HG02642 (cell line): ENCODE results near the gene CCDC136.

ENCODE experiments used
- ATAC-seq: cut with Tn5 transposase; IDR thresholded peaks from one replicate; pipeline ENCODE4 v1.9.1; 2021; ENCODE audit warnings: mild to moderate bottlenecking; ENCODE audit not compliant: unreplicated experiment, poor library complexity

The CCDC136 gene

DNA sequence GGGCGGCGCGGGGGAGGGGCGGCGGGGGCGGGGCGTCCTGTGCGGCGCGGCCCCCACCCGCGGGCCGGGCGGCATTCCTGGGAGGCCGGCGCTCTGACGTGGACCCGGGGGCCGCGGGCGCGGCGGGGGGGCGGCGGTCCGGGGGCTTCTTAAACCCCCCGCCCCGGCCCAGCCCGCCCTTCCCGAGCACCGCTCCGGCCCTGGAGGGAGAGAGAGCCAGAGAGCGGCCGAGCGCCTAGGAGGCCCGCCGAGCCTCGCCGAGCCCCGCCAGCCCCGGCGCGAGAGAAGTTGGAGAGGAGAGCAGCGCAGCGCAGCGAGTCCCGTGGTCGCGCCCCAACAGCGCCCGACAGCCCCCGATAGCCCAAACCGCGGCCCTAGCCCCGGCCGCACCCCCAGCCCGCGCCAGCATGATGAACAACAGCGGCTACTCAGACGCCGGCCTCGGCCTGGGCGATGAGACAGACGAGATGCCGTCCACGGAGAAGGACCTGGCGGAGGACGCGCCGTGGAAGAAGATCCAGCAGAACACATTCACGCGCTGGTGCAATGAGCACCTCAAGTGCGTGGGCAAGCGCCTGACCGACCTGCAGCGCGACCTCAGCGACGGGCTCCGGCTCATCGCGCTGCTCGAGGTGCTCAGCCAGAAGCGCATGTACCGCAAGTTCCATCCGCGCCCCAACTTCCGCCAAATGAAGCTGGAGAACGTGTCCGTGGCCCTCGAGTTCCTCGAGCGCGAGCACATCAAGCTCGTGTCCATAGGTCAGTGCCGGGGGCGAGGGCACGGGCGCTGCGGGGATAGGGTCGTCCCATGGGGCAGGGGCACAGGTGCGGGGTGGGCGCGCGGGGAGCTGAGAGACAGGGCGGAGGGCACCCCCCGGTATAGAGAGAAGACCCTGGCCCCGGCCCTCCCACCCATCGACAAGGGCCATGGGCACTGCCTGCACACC, 38.7 kb downstream of the CCDC136 start, which contains the start of gene FLNC:
TSS of gene FLNC (plus strand) at position 176 of the 947 bp plus-strand sequence. CDS start at position 408, 232 bp downstream.
- ATAC-seq: no peak

- ATAC-seq: no peak
Observed at GRCh38 chr7:128831178-128831993, 39.6 kb downstream of the CCDC136 start.

- ATAC-seq: no peak
Observed at GRCh38 chr7:128831994-128832879, 40.5 kb downstream of the CCDC136 start.

GRCh38 chr7:128832880-128833147, 41.0 kb downstream of the CCDC136 start:
- ATAC-seq: no peak

DNA sequence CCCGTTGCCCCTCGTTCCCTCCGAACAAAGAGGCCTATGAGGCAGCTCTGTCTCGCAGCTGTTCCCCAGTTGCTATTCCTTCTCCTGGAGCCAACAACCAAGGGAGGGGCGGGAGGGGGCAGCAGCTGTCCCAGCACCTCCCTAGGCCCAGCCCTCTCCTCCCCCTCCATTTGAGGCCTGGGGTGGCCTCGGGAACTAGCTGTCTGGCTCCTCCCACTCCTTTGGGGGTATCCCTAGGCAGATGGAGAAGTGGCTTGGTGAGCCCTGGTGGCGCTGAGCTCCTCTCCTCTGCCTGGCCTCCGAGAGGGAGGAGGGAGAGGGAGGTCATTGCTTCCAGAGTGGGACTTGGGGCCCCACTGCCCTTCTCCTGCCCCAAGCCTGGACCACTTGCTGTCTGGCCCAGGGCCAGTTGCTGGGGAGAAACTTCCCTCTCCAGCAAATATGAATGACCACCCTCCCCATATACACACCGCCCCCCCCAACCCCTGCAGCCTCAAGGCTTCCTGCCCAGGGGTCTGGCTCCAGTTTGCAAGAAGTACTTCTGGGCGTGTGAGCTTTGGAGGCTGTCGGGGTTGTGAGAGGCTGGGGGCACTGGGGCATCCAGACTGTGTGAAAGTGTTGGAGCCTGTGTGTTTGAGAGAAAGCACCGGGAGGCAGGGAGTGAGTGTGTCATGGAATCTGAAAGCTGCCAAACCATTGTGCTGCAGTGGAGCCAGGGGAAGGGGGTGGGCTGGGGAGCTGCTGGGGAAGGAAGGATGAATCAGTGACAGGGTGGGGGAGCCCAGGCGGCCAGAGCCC, 41.6 kb downstream of the CCDC136 start:
- no peak for ATAC-seq

- no peak for ATAC-seq
Observed at GRCh38 chr7:128833946-128834325, 42.2 kb downstream of the CCDC136 start.

DNA sequence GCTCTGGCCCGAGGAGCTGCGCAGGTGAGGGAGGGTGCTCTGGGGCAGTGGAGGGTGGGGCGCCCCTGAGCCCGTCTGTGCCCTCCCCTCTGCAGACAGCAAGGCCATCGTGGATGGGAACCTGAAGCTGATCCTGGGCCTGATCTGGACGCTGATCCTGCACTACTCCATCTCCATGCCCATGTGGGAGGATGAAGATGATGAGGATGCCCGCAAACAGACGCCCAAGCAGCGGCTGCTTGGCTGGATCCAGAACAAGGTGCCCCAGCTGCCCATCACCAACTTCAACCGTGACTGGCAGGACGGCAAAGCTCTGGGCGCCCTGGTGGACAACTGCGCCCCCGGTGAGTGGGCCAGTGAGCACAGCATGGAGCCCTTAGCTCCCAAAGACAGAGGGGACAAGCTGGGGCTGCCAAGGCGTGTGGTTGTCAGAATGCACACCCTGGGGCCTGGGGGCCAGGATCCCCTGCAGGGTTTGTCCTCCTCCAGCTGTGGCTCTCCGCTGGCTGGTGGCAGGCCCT, 43.5 kb downstream of the CCDC136 start:
- ATAC-seq: no peak

GRCh38 chr7:128835790-128836641, 44.2 kb downstream of the CCDC136 start:
- ATAC-seq: no peak

DNA sequence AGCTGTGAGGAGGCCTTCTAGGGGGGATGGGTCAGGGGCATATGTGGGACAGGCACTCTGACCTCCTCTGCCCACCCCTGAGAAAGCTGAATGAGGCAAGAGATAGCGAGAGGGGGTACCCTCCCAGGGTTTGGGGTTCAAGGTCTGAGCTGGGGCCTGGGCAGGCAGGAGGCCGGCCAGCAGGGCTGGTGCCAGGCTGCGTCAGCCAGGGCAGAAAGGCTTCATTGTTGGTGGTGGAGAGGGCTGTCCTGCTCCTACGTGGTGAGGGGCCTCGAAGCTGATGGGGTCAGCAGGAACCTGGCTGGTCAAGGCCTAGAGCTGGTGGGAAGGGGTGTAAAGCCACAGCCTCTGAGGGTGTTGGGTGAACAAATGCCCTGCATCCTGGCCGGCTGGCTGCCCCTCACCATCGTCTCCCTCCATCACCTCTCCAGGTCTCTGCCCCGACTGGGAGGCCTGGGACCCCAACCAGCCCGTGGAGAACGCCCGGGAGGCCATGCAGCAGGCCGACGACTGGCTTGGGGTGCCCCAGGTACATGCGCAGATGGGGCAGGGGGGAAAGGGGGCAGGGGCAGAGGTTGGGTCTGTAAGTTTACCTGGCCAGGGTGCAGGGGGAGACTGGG, 45.1 kb downstream of the CCDC136 start:
- ATAC-seq: no peak

DNA sequence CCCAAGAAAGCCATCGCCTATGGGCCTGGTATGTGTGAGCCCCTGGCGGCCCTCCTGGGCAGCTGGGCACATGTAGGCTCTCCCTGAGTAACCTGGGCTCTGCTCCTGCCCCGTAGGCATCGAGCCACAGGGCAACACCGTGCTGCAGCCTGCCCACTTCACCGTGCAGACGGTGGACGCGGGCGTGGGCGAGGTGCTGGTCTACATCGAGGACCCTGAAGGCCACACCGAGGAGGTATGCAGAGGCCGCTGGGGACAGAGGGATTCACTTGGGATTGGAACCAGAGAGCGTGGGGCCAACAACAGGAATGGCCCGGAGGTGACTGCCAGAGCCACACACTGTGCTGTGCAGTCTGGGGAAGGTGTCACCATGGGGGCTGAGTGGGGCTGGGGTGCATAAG, 45.8 kb downstream of the CCDC136 start:
- no peak for ATAC-seq

- ATAC-seq: no peak
Observed at GRCh38 chr7:128838109-128838779, 46.5 kb downstream of the CCDC136 start.

DNA sequence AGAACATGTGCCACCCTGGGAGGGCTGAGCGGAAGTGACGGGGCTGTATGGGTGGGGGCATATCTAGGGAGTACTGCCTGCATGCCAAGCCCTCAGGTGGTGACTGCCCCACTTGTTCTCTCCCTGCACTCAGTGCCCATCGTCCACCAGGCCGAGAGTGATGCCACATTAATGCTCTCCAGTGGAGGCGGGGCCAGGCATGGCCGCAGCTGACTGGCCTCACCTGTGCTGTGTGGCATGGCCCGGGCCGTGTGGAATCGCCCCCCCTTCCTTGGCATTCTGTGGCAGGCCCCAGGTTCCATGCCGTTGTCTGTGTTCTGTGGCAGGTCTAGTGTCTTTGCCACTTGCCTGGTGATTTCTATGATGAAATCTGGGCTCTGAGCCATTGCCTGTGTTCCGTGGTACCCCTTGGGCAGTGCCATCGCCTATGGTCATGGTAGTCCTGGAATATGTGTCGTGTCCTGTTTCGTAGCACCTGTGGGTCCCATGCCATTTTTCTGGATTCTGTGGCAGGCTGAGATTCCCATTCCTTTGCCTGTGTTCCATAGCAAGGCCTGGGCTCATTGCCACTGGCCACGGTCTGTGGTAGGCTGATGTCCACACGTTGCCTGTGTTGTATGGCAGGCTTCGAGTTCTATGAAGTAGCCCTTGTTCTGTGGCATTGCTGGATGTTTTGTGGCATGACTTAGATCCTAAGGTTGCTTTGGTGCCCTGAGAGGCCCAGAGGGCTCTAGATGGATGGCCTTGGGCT, 47.4 kb downstream of the CCDC136 start:
- no peak for ATAC-seq

- ATAC-seq: no peak
Observed at GRCh38 chr7:128839751-128840177, 48.0 kb downstream of the CCDC136 start.

DNA sequence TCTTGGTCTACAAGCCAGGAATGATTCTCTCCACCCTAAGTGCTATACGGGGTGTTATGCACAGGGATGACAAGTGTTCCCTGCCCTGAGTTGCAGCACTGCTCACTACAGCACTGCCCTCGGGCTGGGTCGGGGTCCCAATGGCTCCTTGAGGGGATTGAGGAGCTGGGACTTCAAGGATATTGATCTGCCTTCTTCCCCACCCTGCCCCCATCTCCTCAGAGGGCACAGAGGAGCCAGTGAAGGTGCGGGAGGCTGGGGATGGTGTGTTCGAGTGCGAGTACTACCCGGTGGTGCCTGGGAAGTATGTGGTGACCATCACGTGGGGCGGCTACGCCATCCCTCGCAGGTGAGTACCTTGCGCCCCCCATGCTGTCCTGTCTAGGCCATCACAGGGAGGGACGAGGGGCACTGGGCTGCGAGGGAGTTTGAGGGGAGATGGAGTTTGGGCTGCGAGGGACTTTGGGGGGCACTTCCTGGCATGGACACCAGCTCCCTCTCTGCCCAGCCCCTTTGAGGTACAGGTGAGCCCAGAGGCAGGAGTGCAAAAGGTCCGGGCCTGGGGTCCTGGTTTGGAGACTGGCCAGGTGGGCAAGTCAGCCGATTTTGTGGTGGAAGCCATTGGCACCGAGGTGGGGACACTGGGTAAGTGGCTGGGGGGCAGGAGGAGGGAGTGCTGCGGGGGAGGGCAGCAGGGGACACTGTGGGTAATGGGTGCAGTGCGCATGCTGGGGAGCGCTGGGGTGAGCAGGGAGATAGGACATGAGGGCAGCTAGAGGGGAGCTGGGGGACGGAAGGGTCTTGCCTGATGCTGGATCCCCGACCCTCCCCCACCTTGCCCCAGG, 48.8 kb downstream of the CCDC136 start:
- ATAC-seq: no peak

DNA sequence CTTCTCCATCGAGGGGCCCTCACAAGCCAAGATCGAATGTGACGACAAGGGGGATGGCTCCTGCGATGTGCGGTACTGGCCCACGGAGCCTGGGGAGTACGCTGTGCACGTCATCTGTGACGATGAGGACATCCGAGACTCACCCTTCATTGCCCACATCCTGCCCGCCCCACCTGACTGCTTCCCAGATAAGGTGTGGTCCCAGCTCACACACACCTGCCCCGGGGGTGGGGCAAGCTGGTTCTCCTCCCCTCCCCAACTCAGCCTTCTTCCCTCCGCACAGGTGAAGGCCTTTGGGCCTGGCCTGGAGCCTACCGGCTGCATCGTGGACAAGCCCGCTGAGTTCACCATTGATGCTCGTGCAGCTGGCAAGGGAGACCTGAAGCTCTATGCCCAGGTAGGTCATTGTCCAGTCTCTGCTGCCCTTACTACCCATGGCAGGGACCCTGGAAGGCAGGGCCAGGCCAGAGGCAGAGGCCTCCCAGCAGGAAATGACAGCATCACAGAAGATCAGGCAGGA, 49.5 kb downstream of the CCDC136 start:
- no peak for ATAC-seq
